Measurements from ENCODE around the gene FGD2.

The FGD2 gene

DNA sequence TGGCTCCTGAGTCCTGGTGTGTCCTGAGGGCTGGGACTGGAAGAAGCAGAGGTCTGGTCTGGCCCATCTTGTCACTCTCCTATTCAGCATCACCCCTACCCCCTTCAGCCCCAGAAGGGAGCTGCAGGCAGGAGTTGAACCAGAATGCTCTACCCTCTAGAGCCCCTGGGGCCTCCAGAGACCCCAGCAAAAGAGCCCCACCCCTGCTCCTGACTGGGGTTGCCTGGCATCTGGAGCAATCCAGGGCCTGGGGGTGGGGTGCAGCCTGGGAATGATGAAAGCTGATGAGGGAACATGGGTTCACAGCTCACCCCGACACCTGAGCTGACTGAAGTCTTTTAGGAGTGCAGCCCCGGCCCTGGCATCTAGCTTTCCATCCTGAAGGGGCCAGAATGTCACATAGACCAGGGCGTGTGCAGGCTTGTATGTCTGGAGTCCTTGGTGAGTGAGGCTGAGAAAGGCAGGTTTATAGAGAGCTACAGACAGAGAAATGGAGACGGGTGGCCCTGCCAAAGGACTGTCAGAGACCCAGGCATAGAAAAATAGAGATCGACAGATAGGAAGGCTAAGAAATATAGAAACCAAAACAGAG lies 12.2 kb downstream of the FGD2 start:
- no peak for FAIRE-seq
- no peak for DNase-seq (ENCODE audit: low spot score)

DNA sequence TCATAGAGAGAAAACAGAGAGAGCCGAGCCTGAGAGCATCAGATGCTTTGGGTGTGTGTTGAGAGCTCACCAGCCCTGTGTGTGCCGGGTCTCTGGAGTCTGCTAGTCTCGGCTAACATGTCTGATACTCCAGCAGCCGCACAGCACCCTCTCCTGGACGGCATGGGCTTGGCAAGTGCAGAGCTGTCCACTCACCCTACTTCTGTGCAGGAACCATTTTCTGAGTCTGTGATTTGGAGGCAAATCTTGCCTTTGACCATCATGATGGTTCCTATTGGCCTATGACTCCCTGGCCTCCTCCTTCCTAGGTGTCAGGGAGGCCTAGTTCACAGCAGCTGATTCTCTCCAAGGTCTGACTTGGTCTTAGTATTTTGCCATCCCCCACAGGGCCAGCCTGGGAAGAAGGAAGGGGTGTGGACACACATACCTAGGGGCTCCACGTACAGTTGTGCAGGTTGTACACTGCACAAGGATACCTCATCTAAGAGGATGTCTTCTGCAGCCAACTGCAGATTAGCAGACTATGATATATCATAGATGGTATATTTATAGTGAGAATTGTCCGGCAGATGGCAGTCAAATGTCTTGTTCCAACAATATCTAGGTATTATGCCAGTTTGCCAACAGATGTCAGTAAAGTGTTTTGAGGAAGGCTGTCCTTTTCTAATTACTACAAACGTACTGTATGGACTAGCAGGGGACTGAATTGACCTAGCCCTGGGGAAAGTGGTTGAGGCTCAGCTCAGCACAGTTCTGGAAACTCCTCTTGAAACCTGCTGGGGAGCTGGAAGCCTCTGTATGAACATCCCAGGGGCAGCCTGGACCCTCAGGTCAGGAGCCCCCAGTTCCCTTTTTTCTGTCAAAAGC lies 13.0 kb downstream of the FGD2 start:
- FAIRE-seq = peak; percentile 56
- DNase-seq (ENCODE audit: low spot score) = peak; percentile 80

DNA sequence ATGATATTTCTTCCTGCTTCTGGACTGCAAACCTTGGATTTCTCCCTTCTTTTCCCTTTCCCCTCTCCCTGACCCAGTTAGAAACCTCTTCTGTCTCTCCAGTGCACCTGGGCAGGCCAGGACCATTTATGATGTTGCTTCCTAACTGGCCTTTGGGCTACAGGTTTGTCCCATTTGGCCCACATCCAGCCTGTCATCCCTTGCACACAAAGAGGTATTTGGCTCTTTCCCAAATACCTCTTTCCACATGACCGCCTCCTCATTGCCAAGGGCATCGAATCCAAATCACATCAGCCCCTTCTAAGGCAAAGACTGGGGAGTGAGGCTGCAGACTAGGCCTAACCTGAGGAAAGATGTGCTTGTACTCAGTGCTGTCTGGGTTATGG lies 13.6 kb downstream of the FGD2 start:
- no peak for FAIRE-seq

GRCh38 chr6:37020381-37020780 lies 14.9 kb downstream of the FGD2 start:
- no peak for FAIRE-seq
- DNase-seq (ENCODE audit: low spot score) = no peak

More for the DNA sequence above, 13.6 kb downstream of the FGD2 start:
- DNase-seq (ENCODE audit: low spot score) = peak; percentile 23

DNA sequence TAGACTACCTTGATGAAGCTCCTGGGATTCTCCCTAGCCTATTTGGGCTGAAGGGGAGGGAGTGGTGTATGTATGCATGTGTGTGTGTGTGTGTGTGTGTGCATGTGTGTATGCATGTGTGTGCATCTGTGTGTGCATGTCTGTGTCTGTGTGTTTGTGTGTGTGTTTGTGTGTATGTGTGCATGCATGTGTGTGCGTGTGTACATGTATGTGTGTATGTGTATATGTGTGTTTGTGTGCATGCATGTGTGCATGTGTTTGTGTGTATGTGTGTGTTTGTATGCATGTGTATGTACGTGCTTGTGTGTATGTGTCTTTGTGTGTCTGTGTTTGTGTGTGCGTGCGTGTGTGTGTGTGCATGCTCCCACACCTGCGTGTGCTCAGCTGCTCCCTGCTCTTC lies 15.4 kb downstream of the FGD2 start:
- DNase-seq (ENCODE audit: low spot score) = no peak
- FAIRE-seq = no peak

- FAIRE-seq (no peak), DNase-seq (ENCODE audit: low spot score) (peak; percentile 15)
These were observed 16.1 kb downstream of the FGD2 start for GRCh38 chr6:37021356-37022129.

GRCh38 chr6:37022135-37022863 lies 16.8 kb downstream of the FGD2 start:
- FAIRE-seq (no peak), DNase-seq (ENCODE audit: low spot score) (no peak)

DNA sequence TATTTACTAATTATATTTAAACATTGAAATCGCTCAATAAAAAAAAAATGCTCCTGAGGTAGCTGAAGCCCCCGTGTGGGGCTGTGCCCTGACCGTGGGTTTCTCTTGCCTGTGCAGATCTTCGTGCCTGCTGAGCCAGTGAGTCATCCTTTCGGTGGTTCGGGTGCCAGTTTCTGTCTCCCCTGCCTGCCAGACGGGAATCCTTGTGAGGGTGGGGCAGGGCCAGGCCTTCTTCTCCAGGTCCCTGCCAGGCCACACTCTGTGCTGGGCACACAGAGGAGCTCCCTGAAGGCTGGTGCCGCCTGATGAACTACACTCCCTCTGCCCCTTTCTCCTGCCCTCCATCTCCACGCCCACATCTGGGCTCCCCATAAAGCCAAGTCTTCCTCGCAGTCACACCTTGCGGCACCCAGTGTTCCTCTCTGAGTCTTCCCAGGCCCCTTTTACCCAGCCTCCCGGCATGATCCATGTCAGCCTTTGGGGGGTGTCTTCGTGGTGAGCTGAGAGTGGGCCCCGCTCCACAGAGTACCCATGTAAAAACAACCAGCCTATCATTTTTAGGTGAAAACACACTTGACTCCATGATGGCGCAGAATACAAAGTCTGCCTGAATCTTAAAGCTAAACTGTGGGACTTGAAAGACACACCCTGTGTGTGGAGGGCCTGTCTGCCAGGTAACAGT lies 19.3 kb downstream of the FGD2 start:
- DNase-seq (ENCODE audit: low spot score) = peak; percentile 41

DNA sequence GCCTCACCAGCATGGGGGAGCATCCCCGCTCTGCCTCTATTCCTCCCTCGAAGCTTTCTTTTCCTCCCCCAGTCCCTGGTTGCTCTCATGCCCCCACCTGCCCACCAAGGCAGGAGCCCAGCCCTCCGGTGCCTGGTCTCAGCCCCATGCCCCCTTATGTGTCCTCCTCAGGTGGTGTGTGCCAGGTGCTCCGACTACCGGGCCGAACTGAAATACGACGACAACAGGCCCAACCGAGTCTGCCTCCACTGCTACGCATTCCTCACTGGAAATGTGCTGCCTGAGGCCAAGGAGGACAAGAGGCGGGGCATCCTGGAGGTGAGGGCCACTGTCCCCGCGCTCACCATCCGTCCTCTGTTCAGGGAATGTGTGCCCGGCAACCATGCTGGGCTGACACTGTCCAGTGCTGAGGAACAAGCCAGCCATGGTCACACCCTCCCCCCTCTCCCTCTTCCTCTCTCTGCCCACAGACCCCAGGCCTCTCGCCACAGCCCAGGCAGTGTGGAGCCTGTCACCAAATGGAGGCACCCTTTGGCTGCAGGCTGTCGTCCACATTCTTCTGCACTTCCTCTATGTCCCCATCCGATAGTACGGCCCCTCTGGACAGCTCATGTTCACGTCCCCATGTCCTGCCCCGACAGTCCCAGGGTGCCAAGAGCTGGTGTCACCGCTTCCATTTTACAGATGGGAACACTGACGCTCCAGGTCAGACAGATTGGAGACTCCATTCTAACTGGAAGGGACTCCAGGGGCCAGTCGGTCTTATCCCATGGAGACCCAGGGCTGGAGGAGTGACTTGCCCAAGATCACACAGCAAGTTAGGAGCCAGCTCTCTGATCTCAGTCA lies 20.4 kb downstream of the FGD2 start:
- FAIRE-seq = no peak
- no peak for DNase-seq (ENCODE audit: low spot score)

More for the DNA sequence above, 19.3 kb downstream of the FGD2 start:
- no peak for FAIRE-seq

DNA sequence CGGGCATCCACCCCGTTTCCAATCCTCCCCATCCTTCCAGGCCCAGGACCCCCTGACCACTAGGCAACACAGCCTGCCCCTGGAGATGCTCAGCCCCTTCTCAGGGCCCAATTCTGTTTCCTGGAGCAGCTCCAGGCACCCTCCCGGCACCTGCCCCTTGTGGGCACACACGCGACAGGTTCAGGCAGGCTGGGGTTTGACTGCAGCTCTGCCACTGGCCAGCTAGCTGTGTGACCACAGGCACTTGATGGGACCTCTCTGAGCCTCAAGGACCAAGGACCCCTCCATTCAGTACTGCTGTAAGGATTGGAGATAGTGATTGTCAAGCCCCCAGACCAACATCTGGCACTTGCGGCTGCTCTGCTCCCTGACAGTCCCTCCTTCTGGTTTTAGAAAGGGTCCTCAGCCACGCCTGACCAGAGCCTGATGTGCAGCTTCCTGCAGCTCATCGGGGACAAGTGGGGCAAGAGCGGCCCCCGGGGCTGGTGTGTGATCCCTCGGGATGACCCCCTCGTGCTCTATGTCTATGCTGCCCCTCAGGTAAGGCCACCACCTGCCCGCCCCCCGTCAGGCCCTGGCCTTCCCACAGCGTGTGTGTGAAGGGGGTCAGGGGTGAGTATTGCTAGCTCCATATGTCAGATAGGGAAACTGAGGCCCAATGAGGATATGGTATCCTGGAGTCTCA lies 21.7 kb downstream of the FGD2 start:
- FAIRE-seq (no peak), DNase-seq (ENCODE audit: low spot score) (no peak)

GRCh38 chr6:37027811-37028469 lies 22.5 kb downstream of the FGD2 start:
- FAIRE-seq = no peak

DNA sequence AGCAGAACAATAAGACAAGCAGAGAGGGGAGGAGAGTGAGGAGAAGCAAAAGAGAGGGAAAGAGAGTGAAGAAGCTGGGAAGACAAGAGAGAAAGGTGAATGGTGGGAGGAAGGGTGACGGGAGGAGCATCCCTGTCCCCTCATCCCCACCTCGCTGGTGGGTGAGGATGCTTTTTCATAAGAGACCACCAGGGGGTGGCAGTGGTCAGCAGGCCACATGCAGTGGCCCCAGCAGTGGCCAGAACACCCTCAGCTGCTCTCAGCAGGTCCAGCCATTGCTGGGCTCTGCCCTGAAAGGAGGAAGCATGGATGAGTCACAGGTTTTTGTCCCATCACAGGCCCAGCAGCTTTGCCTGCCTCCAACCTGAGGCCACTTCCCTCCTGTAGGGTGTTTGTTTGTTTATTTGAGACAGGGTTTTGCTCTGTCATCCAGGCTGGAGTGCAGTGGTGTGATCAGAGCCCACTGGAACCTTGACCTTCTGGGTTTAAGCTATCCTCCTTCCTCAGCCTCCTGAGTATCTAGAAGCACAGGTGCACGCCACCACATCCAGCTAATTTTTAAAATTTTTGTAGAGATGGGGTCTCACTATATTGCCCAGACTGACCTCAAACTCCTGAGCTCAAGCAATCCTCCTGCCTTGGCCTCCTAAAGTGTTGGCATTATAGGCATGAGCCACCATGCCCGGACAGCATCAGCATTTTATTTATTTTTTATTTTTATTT lies 24.0 kb downstream of the FGD2 start:
- peak; percentile 75 for DNase-seq (ENCODE audit: low spot score)
- FAIRE-seq = no peak

More at GRCh38 chr6:37027811-37028469, 22.5 kb downstream of the FGD2 start:
- DNase-seq (ENCODE audit: low spot score) = no peak

GRCh38 chr6:37030599-37030998 lies 25.1 kb downstream of the FGD2 start:
- FAIRE-seq (no peak), DNase-seq (ENCODE audit: low spot score) (no peak)

DNA sequence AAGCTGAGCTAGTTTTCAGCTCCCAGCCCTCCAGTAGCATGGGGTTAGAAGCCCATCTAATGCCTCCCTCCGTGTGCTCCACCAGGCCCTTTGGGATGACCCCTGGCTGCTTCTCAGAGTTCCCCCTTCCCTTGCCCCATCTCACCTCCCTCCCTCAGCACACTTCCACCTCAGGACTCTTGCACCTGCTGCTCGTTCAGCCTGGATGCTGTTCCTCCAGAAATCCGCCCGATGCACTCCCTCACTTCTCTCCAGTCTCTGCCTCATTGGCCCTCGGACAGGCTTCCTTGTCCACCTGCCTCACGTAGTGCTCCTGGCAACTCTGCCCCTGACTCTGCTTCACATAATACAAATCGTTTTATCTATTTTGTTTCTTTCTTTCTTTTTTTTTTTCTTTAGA lies 26.8 kb downstream of the FGD2 start:
- no peak for DNase-seq (ENCODE audit: low spot score)
- no peak for FAIRE-seq

GRCh38 chr6:37033255-37033654 lies 27.8 kb downstream of the FGD2 start:
- DNase-seq (ENCODE audit: low spot score) (peak; percentile 64), FAIRE-seq (no peak)

GRCh38 chr6:37033819-37034795 lies 28.7 kb downstream of the FGD2 start:
- FAIRE-seq (no peak), DNase-seq (ENCODE audit: low spot score) (no peak)

- DNase-seq (ENCODE audit: low spot score) = no peak
- FAIRE-seq = no peak
These were observed 30.7 kb downstream of the FGD2 start for GRCh38 chr6:37036146-37036545.

All from RCC 7860 (cell line).